CD4-positive, alpha-beta T cell treated with Interleukin-15 for 4 hours (primary cell): ENCODE measurements around the gene NOX3.
"Not testable (repeated sequence)": the region's sequence is repeated elsewhere in the genome, so short reads cannot be mapped to it uniquely, and the experiment has no call there.

ENCODE experiments used
- DNase-seq: peaks from one replicate; pipeline ENCODE4 v3.0.0-alpha.2; 2020; ENCODE audit warnings: low spot score

The NOX3 gene

DNA sequence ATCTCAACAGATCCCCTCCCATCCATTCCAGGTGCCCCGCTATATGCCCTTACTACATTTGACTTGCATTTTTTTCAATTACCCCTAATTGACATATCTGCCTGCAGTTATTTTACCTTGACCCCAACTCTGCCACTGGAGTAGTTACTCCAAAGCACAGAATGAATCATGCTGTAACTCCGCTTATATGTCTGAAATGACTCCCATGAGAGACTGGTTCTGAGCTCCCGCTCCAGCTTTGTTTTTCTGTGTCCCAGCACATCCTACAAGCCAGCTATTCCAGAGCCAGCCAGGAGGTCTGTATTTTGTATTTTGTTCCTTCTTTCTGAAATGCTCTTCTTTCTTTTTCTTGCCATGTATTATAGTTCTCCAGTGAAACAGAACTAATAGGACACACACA is 10.9 kb upstream of the NOX3 start:
- DNase-seq: no peak

DNA sequence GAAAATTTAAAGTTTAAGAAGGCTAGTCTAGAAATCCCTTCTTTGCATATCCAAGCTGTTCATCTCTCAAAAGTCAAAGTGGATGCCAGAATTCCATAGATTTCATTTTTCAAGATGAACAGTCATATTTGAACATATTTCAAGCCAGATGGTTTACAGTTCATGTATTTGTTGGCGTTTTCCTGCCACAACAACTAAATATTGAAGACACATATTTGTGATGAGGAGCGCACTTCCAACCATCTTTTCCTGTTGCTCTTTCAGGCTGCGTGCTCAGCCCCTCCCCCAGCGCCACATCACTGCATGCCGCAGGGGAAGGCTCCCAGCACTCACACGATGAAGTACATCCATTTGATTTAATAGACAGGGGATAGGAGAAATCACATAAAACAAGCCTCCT is 5.9 kb upstream of the NOX3 start:
- DNase-seq: no peak

DNA sequence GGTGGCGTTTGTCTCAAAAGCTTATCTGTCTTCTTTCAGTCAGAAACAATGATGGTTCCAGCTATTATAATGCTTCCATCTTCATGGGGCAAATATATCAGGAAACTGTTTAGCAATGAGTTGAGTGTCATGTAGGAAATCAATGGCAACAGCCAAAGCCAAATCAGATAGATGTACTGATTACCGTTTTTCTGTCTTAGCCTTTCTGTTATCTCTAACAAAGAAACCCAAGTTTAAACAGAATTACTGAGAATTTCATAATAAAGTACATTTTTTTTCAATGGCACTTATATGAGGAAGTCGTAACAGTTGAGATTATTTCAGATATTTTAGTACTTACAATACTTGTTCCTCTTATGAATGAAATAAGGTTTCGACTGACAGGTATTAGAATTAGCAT is 1.2 kb downstream of the NOX3 start:
- no peak for DNase-seq

DNA sequence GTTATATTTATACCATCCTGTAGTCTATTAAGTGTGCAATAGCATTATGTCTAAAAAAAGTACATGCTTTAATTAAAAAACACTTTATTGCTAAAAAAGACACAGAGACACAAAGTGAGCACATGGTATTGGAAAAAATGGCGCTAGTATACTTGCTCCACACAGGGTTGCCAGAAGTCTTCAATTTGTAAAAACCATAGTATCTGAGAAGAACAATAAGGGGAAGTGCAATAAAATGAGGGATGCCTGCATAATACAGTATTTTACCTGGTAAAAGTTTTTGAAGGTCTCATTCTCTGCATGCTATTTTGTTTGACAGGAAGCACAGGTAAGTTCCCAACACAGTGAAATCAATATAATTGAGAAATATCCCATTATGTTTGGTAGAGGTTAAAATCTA is 1.6 kb downstream of the NOX3 start:
- no peak for DNase-seq

DNA sequence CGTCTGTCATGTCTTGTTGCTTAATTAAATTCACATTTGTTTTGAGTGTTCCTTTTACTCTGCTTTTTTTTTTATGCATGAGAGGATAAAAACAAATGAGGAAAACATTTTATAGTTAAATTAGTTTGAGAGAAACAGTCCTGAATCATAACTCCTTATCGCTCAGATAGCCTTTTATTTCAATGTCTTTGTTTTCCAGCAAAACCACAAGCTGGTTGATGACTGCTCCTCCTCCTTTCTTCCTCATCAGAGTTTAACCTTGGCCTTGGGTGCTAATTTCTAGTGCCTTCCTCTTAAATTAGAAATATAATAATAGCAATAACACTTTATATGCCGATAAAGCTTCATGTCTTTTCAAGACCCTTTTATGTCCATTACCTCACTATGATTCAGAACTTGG is 3.1 kb downstream of the NOX3 start:
- DNase-seq: no peak

DNA sequence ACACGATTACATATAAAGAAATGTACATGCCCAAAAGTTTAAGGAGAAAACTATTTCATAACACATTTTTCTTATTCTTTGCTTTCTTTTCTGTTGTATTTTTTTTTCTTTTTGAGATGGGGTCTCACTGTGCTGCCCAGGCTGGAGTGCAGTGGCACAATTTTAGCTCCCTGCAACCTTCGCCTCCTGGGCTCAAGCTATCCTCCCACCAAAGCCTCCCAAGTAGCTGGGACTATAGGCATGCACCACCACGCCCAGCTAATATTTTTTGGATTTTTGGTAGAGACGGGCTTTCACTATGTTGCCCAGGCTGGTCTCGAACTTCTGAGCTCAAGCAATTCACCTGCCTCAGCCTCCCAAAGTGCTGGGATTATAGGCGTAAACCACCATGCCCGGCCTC is 4.1 kb downstream of the NOX3 start:
- DNase-seq: not testable (repeated sequence)

DNA sequence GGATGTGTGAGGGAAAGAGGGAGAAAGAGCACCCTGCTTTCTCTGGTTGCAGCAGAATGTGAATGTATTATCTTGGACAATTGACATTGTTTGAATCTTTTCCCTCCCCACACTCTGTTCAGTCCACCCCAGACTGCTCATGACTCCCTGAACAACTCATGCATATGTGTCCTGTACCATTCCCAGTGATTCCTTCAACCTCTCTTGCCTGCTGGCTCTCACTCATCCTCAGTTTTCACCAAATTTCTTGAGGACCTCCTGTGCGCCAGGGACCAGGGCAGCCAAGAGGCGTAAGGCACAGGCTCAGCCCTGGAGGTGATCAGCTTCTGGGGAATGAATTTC is 5.4 kb downstream of the NOX3 start:
- DNase-seq: no peak

DNA sequence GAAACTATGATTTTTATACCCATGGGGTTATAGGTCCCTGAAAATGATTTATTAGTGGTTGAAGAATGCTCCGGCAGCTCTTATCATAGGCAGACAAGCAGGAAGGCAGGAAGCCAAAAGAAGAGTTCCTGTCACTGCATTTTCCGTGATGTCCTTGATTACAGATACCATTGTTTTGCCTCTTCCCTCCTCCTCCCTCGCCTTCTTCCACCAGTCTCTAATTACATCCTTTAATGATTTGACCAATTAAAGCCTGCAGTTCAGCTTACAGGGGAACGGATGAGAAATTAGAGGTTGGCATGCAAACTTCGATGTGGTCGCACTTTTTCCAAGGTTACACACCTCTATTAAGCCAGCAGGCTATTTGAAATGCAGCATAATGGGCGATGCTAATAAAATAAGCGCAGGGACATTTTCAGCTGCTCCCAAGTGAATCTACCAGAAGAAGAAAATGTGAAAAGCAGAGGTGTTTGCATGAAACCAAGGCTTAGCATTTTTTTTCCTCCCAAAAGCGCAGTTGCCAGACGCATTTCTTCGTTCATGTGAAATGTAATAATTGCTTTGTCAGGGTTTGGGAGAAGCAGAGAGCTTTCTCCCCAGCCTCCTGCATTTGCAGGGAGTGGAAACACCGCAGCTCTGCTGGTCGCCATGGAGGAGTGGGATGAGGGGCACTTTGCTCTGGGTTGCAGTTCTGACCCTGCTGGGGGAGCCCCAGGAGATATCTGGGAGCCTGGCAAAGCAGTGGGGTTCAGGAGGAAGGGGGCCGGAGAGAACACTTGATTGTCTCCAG is 6.0 kb downstream of the NOX3 start:
- no peak for DNase-seq

DNA sequence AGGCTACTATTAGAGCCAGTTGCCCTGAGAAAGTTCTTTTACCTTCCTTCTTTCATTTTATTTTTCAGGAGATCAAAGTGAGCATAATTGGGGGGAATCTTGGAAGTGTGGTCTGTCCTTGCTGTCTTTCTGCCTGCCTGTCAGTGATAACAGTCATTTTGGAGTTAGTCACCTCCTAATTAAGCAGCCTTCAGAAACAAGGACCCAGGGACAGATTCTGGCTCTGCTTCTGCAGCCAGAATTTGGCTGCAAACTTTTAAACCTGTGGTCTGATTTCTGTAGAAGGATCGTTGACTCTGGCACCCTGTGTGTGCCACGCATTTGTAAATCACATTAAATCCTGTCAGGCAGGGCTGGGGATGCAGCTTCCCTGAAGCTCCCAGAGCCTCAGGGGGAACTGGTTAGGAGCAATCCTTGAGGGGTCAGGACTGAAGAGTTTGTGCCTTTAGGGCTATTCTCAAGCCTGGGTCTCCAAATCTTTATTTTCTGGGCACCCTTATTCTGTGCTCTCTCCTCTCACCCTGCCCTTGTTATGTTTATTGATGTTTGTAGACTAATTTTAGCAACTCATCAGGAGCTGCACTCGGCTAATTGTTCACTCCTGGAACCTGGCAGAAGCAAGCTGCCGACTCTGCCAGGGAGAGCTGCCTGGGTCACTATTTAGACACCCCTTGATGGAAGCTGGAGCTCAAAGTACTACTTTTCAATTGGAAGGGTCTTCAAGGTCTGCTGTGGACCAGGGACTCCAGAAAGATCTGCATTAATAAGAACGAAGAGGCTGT is 6.8 kb downstream of the NOX3 start:
- no peak for DNase-seq

DNA sequence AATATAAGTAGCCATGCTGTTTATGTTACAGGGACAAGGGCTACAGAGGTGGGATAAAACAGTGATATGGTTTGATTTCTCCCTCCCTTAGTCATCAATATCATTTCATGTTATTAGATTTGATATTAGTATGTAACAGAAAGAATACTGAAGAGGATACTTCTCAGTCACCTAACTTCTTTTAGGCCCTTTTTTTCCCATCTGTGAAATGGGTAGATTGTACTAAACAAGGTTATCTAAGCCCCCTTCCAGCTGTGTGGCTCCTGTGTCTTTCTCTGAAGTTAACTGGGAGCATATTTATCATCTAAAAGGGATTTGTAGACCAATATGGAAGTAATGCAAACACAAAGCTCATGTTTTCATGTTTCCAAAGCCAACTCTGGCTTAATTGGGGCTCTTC is 7.7 kb downstream of the NOX3 start:
- no peak for DNase-seq

DNA sequence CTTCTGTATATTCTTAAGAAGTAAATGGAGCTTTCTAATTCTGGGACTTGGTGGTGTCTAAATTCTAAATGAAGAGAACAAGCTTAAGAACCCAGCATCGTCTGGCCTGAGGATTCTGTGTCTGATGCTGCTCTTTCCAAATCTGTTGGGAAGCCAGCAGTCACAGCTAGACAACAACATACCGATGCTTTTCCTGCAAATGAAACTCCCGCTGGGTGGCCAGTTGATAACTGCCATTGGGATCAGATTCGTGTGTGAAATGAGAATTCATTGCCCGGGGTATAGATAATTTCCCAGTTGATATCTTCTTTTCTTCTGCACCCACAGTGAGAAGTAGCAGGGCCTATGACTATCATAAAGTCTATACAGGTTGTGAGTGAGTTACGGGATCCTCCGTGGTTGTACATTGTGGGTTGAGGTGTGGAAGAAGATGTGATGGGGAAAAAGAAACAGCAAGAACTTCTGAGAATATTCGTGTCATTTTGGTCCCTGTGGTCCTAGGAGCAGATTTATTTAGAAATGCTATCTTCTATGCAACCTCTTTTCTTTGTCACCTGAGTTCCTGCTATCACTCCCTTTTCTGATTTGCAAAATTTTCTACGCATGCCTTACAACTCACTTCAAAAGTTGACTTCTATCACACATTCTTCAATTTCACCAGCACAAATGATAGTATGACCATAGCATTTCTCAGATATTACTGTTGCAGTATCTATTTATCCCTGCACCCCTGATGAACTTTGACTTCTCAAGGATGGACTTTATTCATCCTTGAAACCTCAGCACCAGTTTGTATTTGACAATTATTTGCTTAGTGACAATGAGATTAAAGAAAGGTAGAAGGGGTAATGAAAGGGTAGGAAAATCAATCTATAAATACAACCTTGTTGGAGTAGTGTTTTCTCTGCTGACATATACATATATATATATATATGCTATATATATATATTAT is 10.4 kb downstream of the NOX3 start:
- no peak for DNase-seq

DNA sequence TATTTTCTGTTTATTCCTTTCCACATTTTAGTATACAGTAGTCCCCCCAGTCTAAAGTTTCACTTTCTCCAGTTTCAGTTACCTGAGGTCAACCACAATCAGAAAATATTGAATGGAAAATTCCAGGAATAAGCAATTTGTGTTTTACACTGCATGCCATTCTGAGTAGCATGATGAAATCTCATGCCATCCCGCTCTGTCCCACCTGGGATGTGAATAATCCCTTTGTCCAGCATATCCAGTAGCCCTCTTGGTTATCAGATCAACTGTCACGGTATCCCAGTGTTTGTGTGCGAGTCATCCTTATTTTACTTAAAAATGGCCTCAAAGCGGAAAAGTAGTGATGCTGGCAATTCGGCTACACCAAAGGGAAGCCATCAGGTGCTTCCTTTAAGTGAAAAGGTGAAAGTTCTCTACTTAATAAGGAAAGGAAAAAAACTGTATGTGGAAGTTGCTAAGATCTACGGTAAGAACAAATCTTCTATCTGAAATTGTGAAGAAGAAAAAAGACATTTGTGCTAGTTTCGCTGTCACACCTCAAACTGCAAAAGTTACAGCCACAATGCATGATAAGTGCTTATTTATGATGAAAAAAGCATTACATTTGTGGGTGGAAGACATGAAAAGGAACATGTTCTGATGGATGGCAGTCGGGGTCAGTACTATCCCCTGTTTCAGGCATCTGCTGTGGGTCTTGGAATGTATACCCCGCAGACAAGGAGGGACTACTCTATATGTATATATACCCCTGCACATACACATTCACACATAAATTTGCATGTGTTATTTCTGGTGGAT is 11.3 kb downstream of the NOX3 start:
- no peak for DNase-seq

DNA sequence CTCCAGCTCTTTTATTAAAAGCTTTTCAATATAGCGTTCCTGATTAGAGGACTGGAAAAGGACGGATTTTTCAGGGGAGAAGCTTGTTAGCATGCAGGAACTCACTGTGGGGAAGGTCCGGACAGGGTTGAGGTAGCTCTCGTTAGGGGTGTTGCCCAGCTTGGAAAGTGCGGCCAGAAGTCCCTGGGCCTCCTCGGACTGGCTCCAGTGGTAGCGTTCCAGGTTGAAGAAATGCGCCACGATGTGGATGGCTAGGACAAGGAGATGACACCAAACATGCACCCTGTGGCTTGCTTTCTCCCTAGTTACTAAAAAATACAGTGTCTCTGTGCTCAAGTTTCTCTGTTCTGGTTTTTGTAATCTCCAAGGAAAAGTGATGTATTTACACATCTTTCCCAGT is 12.5 kb downstream of the NOX3 start:
- DNase-seq: no peak

DNA sequence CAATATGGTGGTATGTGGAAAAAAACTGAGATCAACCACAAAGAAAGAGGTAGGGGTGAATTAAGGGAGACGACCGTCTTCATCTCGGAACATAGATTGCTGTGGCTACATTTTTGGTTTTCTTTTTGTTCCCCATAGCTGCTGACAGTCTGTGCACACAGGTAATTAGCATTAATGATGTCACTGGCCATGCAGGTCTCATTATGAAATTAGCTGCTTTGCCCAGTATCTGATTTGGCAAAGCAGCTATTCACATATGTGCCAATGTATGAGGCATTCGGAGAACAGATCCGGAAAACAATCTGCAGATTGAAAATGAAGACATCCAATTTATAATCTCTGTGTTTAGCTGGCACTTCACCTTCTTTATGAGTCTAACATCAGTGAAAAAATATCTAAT is 13.1 kb downstream of the NOX3 start:
- no peak for DNase-seq

DNA sequence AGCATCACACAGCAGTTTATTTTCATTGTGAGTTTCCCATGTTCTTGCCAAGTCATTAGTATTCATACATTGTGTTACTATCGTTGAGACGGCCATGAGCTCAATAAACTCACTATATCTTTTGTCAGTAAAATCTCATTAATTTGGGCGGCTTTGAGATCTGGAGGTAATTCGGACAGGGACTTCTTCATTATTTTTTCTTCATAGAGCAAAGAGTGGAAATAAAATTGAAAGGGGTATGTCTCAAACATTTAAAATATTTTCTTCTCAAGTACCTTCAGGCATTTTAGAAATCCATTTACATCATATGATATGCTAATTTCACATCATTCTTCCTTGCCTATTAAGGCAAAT is 14.6 kb downstream of the NOX3 start:
- no peak for DNase-seq

DNA sequence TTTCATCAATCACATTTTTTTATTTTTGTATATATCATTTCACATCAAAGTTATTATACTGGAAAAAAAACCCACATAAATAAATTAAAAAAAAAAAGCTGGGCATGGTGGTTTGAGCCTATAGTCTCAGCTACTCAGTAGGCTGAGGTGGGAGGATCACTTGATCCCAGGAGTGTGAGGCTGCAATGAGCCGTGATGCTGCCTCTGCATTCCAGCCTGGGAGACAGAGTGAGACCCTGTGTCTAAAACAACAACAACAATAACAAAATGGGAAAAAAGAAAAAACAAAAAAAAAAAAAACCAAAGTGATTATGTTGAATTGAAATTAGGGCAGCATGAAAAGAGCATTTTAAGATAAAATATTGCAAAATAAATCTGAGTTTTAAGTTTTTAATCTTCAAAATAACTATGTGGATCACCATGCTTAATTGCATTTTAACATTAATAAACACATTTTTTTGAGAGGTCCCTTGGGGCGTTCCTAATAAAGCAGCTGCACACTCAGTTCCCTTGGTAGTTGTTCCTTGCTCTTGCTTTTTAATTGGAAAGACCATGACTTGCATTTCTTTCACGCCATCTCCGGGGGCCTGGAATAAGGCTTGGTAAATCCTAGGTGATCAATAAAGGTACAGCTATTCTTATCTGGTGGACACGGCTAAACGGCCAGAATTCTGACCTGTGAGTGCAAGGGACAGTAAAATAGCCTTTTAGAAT is 15.1 kb downstream of the NOX3 start:
- DNase-seq: no peak

DNA sequence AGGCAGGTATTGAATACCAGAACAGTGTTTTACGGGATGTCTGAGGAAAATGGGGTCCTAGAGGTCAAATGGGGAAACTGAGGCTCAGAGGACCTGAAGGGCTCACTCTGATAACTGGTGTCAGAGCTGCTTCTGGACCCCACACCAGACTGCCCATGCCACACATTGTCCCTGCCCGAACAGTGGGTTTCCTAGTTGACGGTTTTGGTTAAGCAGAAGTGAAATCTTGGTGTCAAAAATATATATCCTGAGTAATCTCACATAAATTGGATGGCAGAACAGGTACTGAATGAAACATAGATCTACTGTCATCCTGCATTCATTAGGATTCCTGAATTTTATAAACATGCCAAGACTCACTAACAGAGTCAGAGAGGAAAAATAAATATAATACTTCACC is 16.3 kb downstream of the NOX3 start:
- no peak for DNase-seq

DNA sequence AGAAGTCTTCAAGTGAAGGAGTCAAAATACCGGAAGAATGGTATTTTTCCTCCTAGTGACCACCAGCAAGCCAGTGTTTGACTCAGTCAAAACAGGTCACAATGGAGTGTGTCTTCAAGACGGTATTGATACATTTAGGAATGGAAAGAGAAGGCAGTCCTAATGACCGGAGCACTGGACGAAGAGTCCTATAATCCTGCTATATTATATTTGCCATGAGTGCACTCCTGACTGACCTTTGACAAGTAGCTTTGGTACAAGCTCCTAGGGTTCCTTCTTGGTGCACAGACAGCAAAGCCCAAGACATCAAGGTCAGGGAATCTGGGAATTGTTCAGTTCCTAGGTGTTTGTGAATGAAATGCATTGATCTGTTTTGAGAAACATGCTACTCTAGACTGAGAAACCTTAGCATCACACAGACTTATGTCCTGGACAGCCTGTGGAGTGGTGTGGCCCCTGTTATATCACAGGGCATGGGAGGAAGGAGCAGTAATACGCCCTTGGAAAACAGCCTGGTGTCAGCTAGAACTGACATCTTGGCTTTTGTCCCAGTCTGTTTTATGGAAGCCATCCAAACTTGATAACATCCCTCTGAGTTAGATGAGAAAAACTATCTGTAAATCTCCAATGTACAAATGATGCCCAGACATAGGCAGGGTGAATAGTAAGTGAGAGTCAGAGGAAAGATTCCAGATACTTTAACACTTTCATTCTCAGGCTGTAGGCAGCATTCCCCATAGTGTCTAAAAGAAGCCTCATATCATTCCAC is 18.5 kb downstream of the NOX3 start:
- no peak for DNase-seq

DNA sequence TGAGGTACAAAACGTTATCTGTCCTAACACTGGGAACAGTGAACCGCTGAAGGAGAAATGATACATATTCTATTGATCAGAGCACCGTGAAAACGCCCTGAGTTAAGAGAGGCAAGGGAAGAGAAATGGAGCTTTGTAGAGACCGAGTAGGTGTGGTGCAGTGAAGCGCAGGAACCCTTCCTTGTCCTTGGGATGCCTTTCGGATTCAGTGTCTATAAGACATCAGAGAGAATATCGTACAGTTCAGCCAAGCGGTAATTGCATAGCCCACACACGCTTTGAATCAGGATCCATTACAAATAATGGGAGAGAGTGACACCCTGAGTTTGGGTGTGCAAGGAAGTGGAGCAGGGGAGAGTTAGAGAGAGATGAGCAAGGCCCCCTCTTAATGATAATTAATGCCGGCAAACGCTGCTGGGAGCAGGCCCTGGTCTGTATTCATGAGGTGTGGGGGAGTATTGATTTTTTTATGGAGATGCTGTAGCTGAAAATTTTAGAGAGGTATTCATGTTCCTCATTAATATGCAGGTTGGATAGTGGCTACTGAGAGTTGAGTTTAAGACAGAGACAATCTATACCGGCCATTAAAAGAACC is 20.7 kb downstream of the NOX3 start:
- no peak for DNase-seq

DNA sequence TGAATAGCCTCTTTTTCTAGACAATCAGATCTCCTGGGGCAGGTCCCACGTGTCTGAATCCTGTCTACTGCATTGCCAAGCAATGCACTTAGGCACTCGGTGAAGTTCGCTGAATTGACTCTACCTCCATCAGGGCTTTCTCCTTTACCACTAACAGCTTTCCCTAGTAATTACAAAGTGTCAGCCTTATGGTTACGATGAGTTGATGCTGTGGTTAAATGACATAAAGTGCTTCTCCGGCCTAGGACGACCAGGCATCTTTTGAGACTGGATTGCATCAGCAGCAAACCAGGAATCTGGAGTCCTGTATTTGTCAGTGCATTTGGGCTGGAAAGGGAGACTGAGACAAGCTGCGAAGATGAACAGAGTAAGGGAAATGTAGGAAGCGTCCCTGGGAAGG is 21.5 kb downstream of the NOX3 start:
- DNase-seq: no peak
